ENCODE results near the gene NFIB.

GRCh38 chr9:14213504-14213903 lies 100.4 kb downstream of the NFIB start:
- no peak for TF ChIP-seq EZH2 (IDR thresholded peaks at IDR 0.05; ENCODE audit: insufficient read depth, poor library complexity, severe bottlenecking)
- TF ChIP-seq EZH2phosphoT487 (IDR thresholded peaks at IDR 0.05; ENCODE audit: insufficient read depth, low read depth): no peak

All from GM23248 (cell line).